GM18907 (cell line): ENCODE results near the gene CABCOCO1.

Source experiments
- ATAC-seq: cut with Tn5 transposase; IDR thresholded peaks from one replicate; pipeline ENCODE4 v1.9.1; 2021; ENCODE audit warnings: mild to moderate bottlenecking, moderate library complexity; ENCODE audit not compliant: unreplicated experiment

The CABCOCO1 gene

GRCh38 chr10:61752111-61753011 lies 89.6 kb downstream of the CABCOCO1 start:
- ATAC-seq, result peak; percentile 76

GRCh38 chr10:61753453-61753852 lies 90.7 kb downstream of the CABCOCO1 start:
- no peak for ATAC-seq

GRCh38 chr10:61754587-61755550 lies 92.1 kb downstream of the CABCOCO1 start:
- no peak for ATAC-seq

- no peak for ATAC-seq
These were observed 94.3 kb downstream of the CABCOCO1 start for GRCh38 chr10:61757001-61757400.

- ATAC-seq, result no peak
These were observed 95.0 kb downstream of the CABCOCO1 start for GRCh38 chr10:61757525-61758397.

GRCh38 chr10:61758433-61758832 lies 95.7 kb downstream of the CABCOCO1 start:
- no peak for ATAC-seq

GRCh38 chr10:61759751-61760150 lies 97.0 kb downstream of the CABCOCO1 start:
- ATAC-seq, result no peak

GRCh38 chr10:61760943-61761824 lies 98.5 kb downstream of the CABCOCO1 start:
- ATAC-seq, result no peak

GRCh38 chr10:61761825-61762217 lies 99.1 kb downstream of the CABCOCO1 start:
- no peak for ATAC-seq

- ATAC-seq, result no peak
These were observed 101.0 kb downstream of the CABCOCO1 start for GRCh38 chr10:61763778-61764177.

- ATAC-seq, result no peak
These were observed 101.8 kb downstream of the CABCOCO1 start for GRCh38 chr10:61764486-61764885.

- ATAC-seq, result no peak
These were observed 102.7 kb downstream of the CABCOCO1 start for GRCh38 chr10:61765176-61766087.

- no peak for ATAC-seq
These were observed 104.2 kb downstream of the CABCOCO1 start for GRCh38 chr10:61766927-61767326.

- ATAC-seq, result no peak
These were observed 111.3 kb downstream of the CABCOCO1 start for GRCh38 chr10:61774031-61774430.

- no peak for ATAC-seq
These were observed 112.4 kb downstream of the CABCOCO1 start for GRCh38 chr10:61775111-61775510.

GRCh38 chr10:61776615-61777266 lies 114.0 kb downstream of the CABCOCO1 start:
- ATAC-seq, result no peak

- ATAC-seq, result no peak
These were observed 115.4 kb downstream of the CABCOCO1 start for GRCh38 chr10:61778137-61778536.

- no peak for ATAC-seq
These were observed 116.5 kb downstream of the CABCOCO1 start for GRCh38 chr10:61779276-61779675.
